Astrocyte (in vitro differentiated cells and primary cell): ENCODE measurements around the gene ITPR2. TPM values are rescaled to one million over a fixed set of nuclear protein-coding genes. Genes with fewer than 3 reads are reported as not detected.
"Not testable (repeated sequence)": the region's sequence is repeated elsewhere in the genome, so short reads cannot be mapped to it uniquely, and the experiment has no call there.

Experiments
- DNase-seq: peaks from one replicate; pipeline ENCODE4 v3.0.0-alpha.2; 2010; ENCODE audit warnings: low read depth
- FAIRE-seq: peaks from 2 replicates; lab custom pipeline; 2011; peaks lifted over from hg19 to GRCh38; lab: Jason Lieb, UNC
- H2AFZ ChIP-seq: 2 replicates; pipeline ENCODE4 v1.6.0; 2012; ENCODE audit warnings: low read depth, low read length, inconsistent platforms
- H3K27ac ChIP-seq: 2 replicates; pipeline ENCODE4 v1.5.1; 2011; ENCODE audit warnings: low read depth, low read length, inconsistent platforms
- H3K27me3 ChIP-seq: 2 replicates; pipeline ENCODE4 v1.6.0; 2011; ENCODE audit warnings: low read length, inconsistent platforms; ENCODE audit not compliant: insufficient read depth
- H3K36me3 ChIP-seq: 2 replicates; pipeline ENCODE4 v1.5.1; 2011; ENCODE audit warnings: low read length, inconsistent platforms; ENCODE audit not compliant: insufficient read depth
- H3K4me1 ChIP-seq: 2 replicates; pipeline ENCODE4 v1.5.1; 2011; ENCODE audit warnings: low read length, inconsistent platforms; ENCODE audit not compliant: insufficient read depth
- H3K4me2 ChIP-seq: 2 replicates; pipeline ENCODE4 v1.6.0; 2012; ENCODE audit warnings: low read length, inconsistent platforms
- H3K4me3 ChIP-seq: 2 replicates; pipeline ENCODE4 v1.5.1; 2011; ENCODE audit warnings: low read depth, mild to moderate bottlenecking, low read length, inconsistent platforms; ENCODE audit not compliant: insufficient read depth
- H3K79me2 ChIP-seq: 2 replicates; pipeline ENCODE4 v1.6.0; 2012; ENCODE audit warnings: mild to moderate bottlenecking, low read length, inconsistent platforms; ENCODE audit not compliant: insufficient read depth
- H3K9ac ChIP-seq: 2 replicates; pipeline ENCODE4 v1.6.0; 2012; ENCODE audit warnings: mild to moderate bottlenecking, low read length, inconsistent platforms
- H3K9me3 ChIP-seq: 2 replicates; pipeline ENCODE4 v1.5.1; 2012; ENCODE audit warnings: low read depth, mild to moderate bottlenecking, low read length, inconsistent platforms; ENCODE audit not compliant: insufficient read depth
- H4K20me1 ChIP-seq: 2 replicates; pipeline ENCODE4 v1.6.0; 2012; ENCODE audit warnings: low read length, inconsistent platforms; ENCODE audit not compliant: insufficient read depth
- H3K27ac Mint-ChIP-seq: one replicate; pipeline ENCODE4 v1.8.0; 2021; ENCODE audit warnings: mild to moderate bottlenecking, mixed read lengths; ENCODE audit not compliant: unreplicated experiment
- H3K27me3 Mint-ChIP-seq: one replicate; pipeline ENCODE4 v1.8.0; 2021; ENCODE audit warnings: low read depth, mixed read lengths; ENCODE audit not compliant: unreplicated experiment
- H3K36me3 Mint-ChIP-seq: one replicate; pipeline ENCODE4 v1.8.0; 2021; ENCODE audit warnings: low read depth, mixed read lengths; ENCODE audit not compliant: unreplicated experiment
- H3K4me1 Mint-ChIP-seq: one replicate; pipeline ENCODE4 v1.8.0; 2021; ENCODE audit warnings: low read depth, mixed read lengths; ENCODE audit not compliant: unreplicated experiment
- H3K4me3 Mint-ChIP-seq: one replicate; pipeline ENCODE4 v1.8.0; 2021; ENCODE audit warnings: mild to moderate bottlenecking, moderate library complexity, mixed read lengths; ENCODE audit not compliant: unreplicated experiment
- H3K9me3 Mint-ChIP-seq: one replicate; pipeline ENCODE4 v1.8.0; 2021; ENCODE audit warnings: mild to moderate bottlenecking, mixed read lengths; ENCODE audit not compliant: unreplicated experiment
- EZH2 ChIP-seq: IDR thresholded peaks from 2 replicates; pipeline ENCODE4 v1.6.1; 2012; ENCODE audit warnings: mild to moderate bottlenecking, low read length, inconsistent platforms; ENCODE audit not compliant: insufficient read depth
- total RNA-seq: library from RNA; stranded (reverse); gene quantifications from 2 replicates; pipeline ENCODE4 v1.2.1, GENCODE V29; 2021
- TF ChIP-seq, protein P1 (sequence below): IDR thresholded peaks from 2 replicates; pipeline ENCODE4 v1.5.1; 2011; ENCODE audit warnings: low read depth, mild to moderate bottlenecking, inconsistent platforms, low read length, moderate library complexity; ENCODE audit not compliant: insufficient read depth

ITPR2 gene
- total RNA-seq, 1 donor from 2014 or later, result 24.4 TPM

DNA sequence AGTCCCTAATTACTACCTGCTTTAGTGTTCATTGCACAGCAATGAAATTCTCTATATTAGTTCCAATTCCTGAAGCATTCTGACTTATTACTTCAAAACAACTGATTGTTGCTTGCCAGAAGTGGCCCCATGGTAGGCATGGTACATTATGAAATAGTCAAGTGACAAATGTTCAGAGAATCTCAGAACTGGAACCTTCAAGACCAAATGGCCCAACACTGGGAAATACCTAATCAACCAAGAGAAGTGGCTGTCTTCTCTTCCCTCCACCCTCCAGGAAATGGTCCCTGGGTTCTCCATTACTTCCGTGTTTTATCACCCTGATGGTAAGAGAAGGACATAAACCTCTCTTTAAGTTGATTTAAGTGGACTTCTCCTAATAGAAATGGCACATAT lies 49.9 kb downstream of the ITPR2 start:
- Histone ChIP-seq H3K4me2 (no peak overlapping the region), H3K9ac (no peak overlapping the region), H2AFZ (no peak overlapping the region), H3K9me3 (peaks cover 2% of the 10 kb centered on the region), H3K27ac (no peak overlapping the region), H3K36me3 (no peaks in the 10 kb centered on the region), H3K27me3 (no peaks in the 10 kb centered on the region), H4K20me1 (no peaks in the 10 kb centered on the region), H3K4me1 (peaks cover 12% of the 10 kb centered on the region), H3K4me3 (no peak overlapping the region), H3K79me2 (no peaks in the 10 kb centered on the region)
- H3K27ac Mint-ChIP-seq, result no peak overlapping the region
- DNase-seq (no peak), FAIRE-seq (no peak)
- TF ChIP-seq EZH2, result no peak
- TF ChIP-seq, protein P1, sequence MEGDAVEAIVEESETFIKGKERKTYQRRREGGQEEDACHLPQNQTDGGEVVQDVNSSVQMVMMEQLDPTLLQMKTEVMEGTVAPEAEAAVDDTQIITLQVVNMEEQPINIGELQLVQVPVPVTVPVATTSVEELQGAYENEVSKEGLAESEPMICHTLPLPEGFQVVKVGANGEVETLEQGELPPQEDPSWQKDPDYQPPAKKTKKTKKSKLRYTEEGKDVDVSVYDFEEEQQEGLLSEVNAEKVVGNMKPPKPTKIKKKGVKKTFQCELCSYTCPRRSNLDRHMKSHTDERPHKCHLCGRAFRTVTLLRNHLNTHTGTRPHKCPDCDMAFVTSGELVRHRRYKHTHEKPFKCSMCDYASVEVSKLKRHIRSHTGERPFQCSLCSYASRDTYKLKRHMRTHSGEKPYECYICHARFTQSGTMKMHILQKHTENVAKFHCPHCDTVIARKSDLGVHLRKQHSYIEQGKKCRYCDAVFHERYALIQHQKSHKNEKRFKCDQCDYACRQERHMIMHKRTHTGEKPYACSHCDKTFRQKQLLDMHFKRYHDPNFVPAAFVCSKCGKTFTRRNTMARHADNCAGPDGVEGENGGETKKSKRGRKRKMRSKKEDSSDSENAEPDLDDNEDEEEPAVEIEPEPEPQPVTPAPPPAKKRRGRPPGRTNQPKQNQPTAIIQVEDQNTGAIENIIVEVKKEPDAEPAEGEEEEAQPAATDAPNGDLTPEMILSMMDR, result no peak
- no peaks in the 10 kb centered on the region for H3K27me3 Mint-ChIP-seq
- peaks cover 20% of the 10 kb centered on the region for H3K4me1 Mint-ChIP-seq
- no peak overlapping the region for H3K4me3 Mint-ChIP-seq
- peaks cover 17% of the 10 kb centered on the region for H3K9me3 Mint-ChIP-seq
- peaks cover 29% of the 10 kb centered on the region for H3K36me3 Mint-ChIP-seq

DNA sequence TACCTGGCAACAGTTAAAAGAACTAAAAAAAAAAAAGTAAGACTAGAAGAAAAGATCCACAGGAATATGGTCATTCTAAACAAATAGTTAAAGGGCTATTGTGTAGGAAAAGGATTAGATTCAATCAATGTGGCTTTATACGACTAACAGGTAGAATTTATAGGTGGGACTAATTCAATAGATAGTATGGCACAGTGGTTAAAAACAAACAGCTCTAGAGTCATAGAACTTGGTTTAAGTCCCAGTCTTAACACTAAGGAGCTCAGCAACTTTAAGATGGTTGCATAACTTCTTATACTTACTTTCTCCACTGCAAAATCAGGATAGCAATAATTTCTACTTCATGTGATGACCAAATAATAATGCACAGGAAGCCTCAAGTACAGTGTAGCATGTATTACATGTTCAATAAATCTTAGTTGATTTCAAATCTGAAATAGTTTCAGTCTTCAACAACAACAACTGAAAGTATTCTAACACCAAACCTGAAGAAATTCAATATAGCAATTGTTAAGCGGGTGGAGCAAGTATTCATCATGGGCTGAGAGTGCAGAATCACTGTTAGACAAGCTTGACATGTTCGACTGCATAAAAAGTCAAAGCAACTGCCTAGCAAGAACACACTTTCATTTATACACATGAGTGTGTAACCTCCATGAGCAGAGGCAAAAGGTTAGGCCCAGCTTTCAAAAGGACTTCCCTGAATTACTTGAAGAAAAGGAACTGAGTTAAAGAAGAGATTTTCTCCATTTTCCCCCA lies 50.4 kb downstream of the ITPR2 start:
- no peak overlapping the region for H3K27ac ChIP-seq
- TF ChIP-seq EZH2, result no peak
- TF ChIP-seq, protein P1, result no peak
- no peaks in the 10 kb centered on the region for H3K27me3 Mint-ChIP-seq
- H3K36me3 Mint-ChIP-seq, result peaks cover 31% of the 10 kb centered on the region
- no peak overlapping the region for H3K4me3 ChIP-seq
- H3K27me3 ChIP-seq, result no peaks in the 10 kb centered on the region
- H2AFZ ChIP-seq, result no peak overlapping the region
- DNase-seq, result no peak
- peaks cover 16% of the 10 kb centered on the region for H3K4me1 Mint-ChIP-seq
- no peak overlapping the region for H3K4me2 ChIP-seq
- no peak overlapping the region for H3K9ac ChIP-seq
- H3K79me2 ChIP-seq, result no peaks in the 10 kb centered on the region
- no peak for FAIRE-seq
- no peaks in the 10 kb centered on the region for H4K20me1 ChIP-seq
- H3K4me3 Mint-ChIP-seq, result no peak overlapping the region
- no peaks in the 10 kb centered on the region for H3K36me3 ChIP-seq
- H3K9me3 ChIP-seq, result peaks cover 3% of the 10 kb centered on the region
- peaks cover 20% of the 10 kb centered on the region for H3K9me3 Mint-ChIP-seq
- H3K27ac Mint-ChIP-seq, result no peak overlapping the region
- peaks cover 11% of the 10 kb centered on the region for H3K4me1 ChIP-seq

DNA sequence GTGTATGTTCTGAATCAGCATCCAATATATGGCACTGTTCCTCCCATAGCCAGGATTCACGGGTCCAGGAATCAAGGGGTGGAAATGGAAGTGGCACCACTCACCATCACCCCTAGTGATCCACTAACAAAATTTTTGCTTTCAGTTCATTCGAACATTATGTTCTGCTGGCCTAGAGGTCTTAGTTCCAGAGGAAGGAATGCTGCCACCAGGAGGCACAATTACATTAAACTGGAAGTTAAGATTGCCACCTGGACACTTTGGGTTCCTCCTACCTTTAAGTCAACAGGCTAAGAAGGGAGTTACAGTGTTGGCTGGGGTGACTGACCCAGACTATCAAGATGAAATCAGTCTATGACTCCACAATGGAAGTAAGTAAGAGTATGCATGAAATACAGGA lies 52.3 kb downstream of the ITPR2 start:
- not testable (repeated sequence) for H3K27me3 Mint-ChIP-seq, H3K4me2 ChIP-seq, H2AFZ ChIP-seq, H3K9me3 ChIP-seq, H3K4me3 Mint-ChIP-seq, H3K9ac ChIP-seq, H3K4me3 ChIP-seq, H3K27ac Mint-ChIP-seq, FAIRE-seq, H3K4me1 ChIP-seq, DNase-seq, H4K20me1 ChIP-seq, H3K36me3 ChIP-seq, H3K4me1 Mint-ChIP-seq, H3K27me3 ChIP-seq, H3K27ac ChIP-seq, H3K79me2 ChIP-seq
- H3K36me3 Mint-ChIP-seq, result peaks cover 43% of the 10 kb centered on the region
- H3K9me3 Mint-ChIP-seq, result peaks cover 32% of the 10 kb centered on the region

DNA sequence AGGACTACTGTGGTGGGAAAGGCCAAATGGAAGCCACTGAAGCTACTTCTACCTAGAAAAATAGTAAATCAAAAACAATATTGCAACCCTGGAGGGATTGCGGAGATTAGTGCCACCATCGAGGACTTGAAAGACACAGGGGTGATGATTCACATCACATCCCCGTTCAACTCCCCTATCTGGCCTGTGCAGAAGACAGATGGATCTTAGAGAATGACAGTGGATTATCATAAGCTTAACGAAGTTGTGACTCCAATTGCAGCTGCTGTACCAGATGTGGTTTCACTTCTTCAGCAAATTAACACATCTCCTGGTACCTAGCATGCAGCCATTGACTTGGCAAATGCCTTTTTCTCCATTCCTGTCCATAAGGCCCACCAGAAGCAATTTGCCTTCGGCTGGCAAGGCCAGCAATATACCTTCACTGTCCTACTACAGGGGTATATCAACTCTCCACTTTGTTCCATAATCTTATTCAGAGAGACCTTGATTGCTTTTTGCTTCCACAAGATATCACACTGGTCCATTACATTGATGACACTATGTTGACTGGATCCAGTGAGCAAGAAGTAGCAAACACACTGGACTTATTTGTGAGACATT lies 54.7 kb downstream of the ITPR2 start:
- H3K27me3 ChIP-seq, DNase-seq, H3K27ac ChIP-seq, H2AFZ ChIP-seq, H3K4me2 ChIP-seq, FAIRE-seq, H3K9me3 ChIP-seq, H3K27ac Mint-ChIP-seq, H3K27me3 Mint-ChIP-seq, H3K4me1 ChIP-seq, H3K79me2 ChIP-seq, H3K36me3 ChIP-seq, H4K20me1 ChIP-seq, H3K4me3 ChIP-seq, H3K4me1 Mint-ChIP-seq, H3K4me3 Mint-ChIP-seq, H3K9ac ChIP-seq: not testable (repeated sequence)
- Mint-ChIP-seq H3K36me3 (peaks cover 46% of the 10 kb centered on the region), H3K9me3 (peaks cover 31% of the 10 kb centered on the region)
